ENCODE results near the gene PPY. TPM values are rescaled to one million over a fixed set of nuclear protein-coding genes. Genes with fewer than 3 reads are reported as not detected.

The PPY gene
- total RNA-seq, 2 experiments from 2014 or later = not detected

GRCh38 chr17:43891851-43892646, 50.2 kb downstream of the PPY start:
- peaks cover 34% of the 10 kb centered on the region for H3K27me3 Mint-ChIP-seq
- no peak overlapping the region for H3K4me3 ChIP-seq (ENCODE audit: low read length)
- TF ChIP-seq CTCF (IDR thresholded peaks at IDR 0.05) = no peak
- H3K9me3 Mint-ChIP-seq = no peaks in the 10 kb centered on the region
- DNase-seq (no peak), ATAC-seq (ENCODE audit: poor library complexity) (no peak)
- intact Hi-C loops (cut with DNase I, micrococcal nuclease) = no loop called here
- no peaks in the 10 kb centered on the region for H3K36me3 Mint-ChIP-seq (ENCODE audit: low read depth)
- POLR2A ChIA-PET = no interaction called here
- H3K4me1 ChIP-seq (ENCODE audit: insufficient read depth, low read length) = no peaks in the 10 kb centered on the region
- CTCF ChIA-PET = no interaction called here
- no peak overlapping the region for H3K4me3 Mint-ChIP-seq
- no peaks in the 10 kb centered on the region for H3K36me3 ChIP-seq (ENCODE audit: insufficient read depth, low read length)
- H3K27ac ChIP-seq (ENCODE audit: low read depth in 1 of 2, low read length in 2 of 2) = no peak overlapping the region
- H3K27ac Mint-ChIP-seq = no peak overlapping the region
- no peaks in the 10 kb centered on the region for H3K9me3 ChIP-seq (ENCODE audit: control insufficient read depth in 1 of 2, insufficient read depth in 1 of 2, low read length in 2 of 2)
- H3K27me3 ChIP-seq (ENCODE audit: control insufficient read depth in 1 of 2, insufficient read depth in 2 of 2, low read length in 2 of 2) = no peaks in the 10 kb centered on the region
- no peaks in the 10 kb centered on the region for H3K4me1 Mint-ChIP-seq (ENCODE audit: low read depth)

Other genes starting within 250 kb of the PPY start
- gene SOST, start 183.7 kb downstream of the PPY start, total RNA-seq = not detected
- gene DUSP3, start 163.5 kb downstream of the PPY start, total RNA-seq = 10 to 100 TPM; 10.6 to 12.6 TPM
- not detected for gene CFAP97D1, start 162.0 kb downstream of the PPY start, total RNA-seq
- gene MPP3, start 109.3 kb downstream of the PPY start, total RNA-seq = under 1 TPM in 1 of 2 experiments, not detected in 1; 0.14 TPM
- not detected for gene CD300LG, start 95.3 kb downstream of the PPY start, total RNA-seq
- 1 to 10 TPM; 3.5 to 4.0 TPM for gene MPP2, start 34.9 kb downstream of the PPY start, total RNA-seq
- not detected for gene PYY, start 11.5 kb upstream of the PPY start, total RNA-seq
- under 1 TPM; 0.14 to 0.56 TPM for gene NAGS, start 62.1 kb upstream of the PPY start, total RNA-seq
- gene TMEM101, start 72.5 kb upstream of the PPY start, total RNA-seq = 1 to 10 TPM; 8.8 to 9.7 TPM
- gene LSM12, start 124.2 kb upstream of the PPY start, total RNA-seq = 10 to 100 TPM; 34.6 to 36.1 TPM
- gene G6PC3, start 128.3 kb upstream of the PPY start, total RNA-seq = 1 to 10 TPM; 5.6 to 5.8 TPM
- 10 to 100 TPM; 92.0 to 92.5 TPM for gene HDAC5, start 181.2 kb upstream of the PPY start, total RNA-seq
- gene HROB, start 199.5 kb upstream of the PPY start, total RNA-seq = 1 to 10 TPM; 1.6 TPM
- under 1 TPM in 1 of 2 experiments, not detected in 1; 0.11 TPM for gene ASB16, start 228.2 kb upstream of the PPY start, total RNA-seq
- 10 to 100 TPM; 33.3 to 34.8 TPM for gene TMUB2, start 244.5 kb upstream of the PPY start, total RNA-seq